Measurements from ENCODE around the gene KRT6B. TPM values are rescaled to one million over a fixed set of nuclear protein-coding genes. Genes with fewer than 3 reads are reported as not detected.

The KRT6B gene
- total and polyA plus RNA-seq, 2 of the 8 experiments (the other 6 are each of a cell fraction or from before 2014, with no cell fraction given), result not detected

DNA sequence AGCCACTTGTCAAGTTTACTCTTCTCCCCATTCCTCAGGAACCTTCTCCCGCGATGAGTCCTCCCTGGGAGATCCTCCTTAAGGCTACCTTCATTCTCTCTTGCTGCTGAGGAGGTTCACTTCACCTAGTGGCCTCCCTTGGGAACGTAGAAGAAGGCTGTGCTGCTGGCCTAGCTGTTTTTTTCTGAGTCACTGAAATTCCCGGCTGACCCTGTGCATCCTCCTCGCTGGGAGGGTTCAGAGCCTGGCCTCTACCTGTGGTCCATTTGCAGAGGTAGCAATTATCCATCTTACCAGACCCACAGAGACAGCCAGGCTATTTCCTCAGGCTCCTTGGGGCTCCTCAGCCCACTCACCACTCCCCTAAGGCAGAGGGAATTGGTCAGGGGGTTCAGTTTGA is 50.4 kb downstream of the KRT6B start:
- H3K27ac ChIP-seq (ENCODE audit: low read depth, low read length), result no peak overlapping the region
- H4K8ac ChIP-seq (ENCODE audit: extremely low read depth, insufficient read depth, low read length), result no peak overlapping the region
- TF ChIP-seq RXRA (IDR thresholded peaks at IDR 0.05; ENCODE audit: insufficient read depth, low read depth, low read length) (no peak), NRF1 (IDR thresholded peaks at IDR 0.05; ENCODE audit: low read depth, low read length) (no peak), CTBP2 (IDR thresholded peaks at IDR 0.05; ENCODE audit: borderline replicate concordance, insufficient read depth, insufficient read length, low read length) (no peak), RNF2 (IDR thresholded peaks at IDR 0.05; ENCODE audit: borderline replicate concordance, low read depth, low read length, missing control alignments, poor library complexity, severe bottlenecking) (no peak)
- H3K56ac ChIP-seq (replicated peaks; ENCODE audit: insufficient read length, low read depth, low read length), result no peak overlapping the region
- H3K4me3 ChIP-seq (ENCODE audit: extremely low read depth in 1 of 4, insufficient read depth in 2 of 4, low read depth in 3 of 4, low read length in 4 of 4), result no peak overlapping the region
- 78% methylated on average over 5 of the region's 5 CpGs; no CpG with 5 or more reads in 1 of the 2 experiments for WGBS, 2 experiments (ENCODE audit: extremely low coverage in 1 of 2, insufficient coverage in 1 of 2, insufficient read length in 1 of 2, insufficient replicate concordance in 2 of 2, low coverage in 1 of 2, low lambda C conversion rate in 2 of 2, missing lambda C conversion rate in 1 of 2)
- no peaks in the 10 kb centered on the region for H3K9me3 ChIP-seq (ENCODE audit: insufficient read depth in 2 of 2, low read depth in 1 of 2, low read length in 1 of 2)
- H2BK12ac ChIP-seq (ENCODE audit: low read depth, low read length), result no peak overlapping the region
- H2BK120ac ChIP-seq (replicated peaks; ENCODE audit: low read depth, low read length), result no peak overlapping the region
- no peaks in the 10 kb centered on the region for H3K79me1 ChIP-seq (ENCODE audit: low read depth, low read length)
- peaks cover 0 to 5% (median under 1%) of the 10 kb centered on the region in 4 experiments; a peak in 1 of 7 replicates for H3K4me1 ChIP-seq (replicated peaks in 1 of 4; ENCODE audit: control insufficient read depth in 3 of 4, insufficient read depth in 4 of 4, low read length in 3 of 4)
- no peak overlapping the region for H2AFZ ChIP-seq (ENCODE audit: low read length)
- H3K4me2 ChIP-seq (ENCODE audit: insufficient read depth in 1 of 2, low read depth in 2 of 2, low read length in 2 of 2), result no peak overlapping the region
- H3K36me3 ChIP-seq (ENCODE audit: control insufficient read depth in 2 of 4, insufficient read depth in 4 of 4, low read length in 3 of 4), result no peaks in the 10 kb centered on the region
- no peak overlapping the region for H2BK20ac ChIP-seq (ENCODE audit: low read length)
- POLR2A ChIA-PET (ENCODE audit: partially characterized antibody), result no interaction called here
- H3K79me2 ChIP-seq (ENCODE audit: control insufficient read depth in 1 of 2, insufficient read depth in 2 of 2, low read length in 2 of 2), result no peaks in the 10 kb centered on the region
- H4K20me1 ChIP-seq (replicated peaks in 1 of 2; ENCODE audit: control insufficient read depth in 1 of 2, insufficient read depth in 2 of 2, low read length in 2 of 2), result no peaks in the 10 kb centered on the region
- no peak overlapping the region for H3K23ac ChIP-seq (ENCODE audit: insufficient read length)
- CTCF ChIA-PET (ENCODE audit: partially characterized antibody), result interaction anchor here (0.5 to 3.1 kb wide), 20 partner anchors 11 to 771 kb away, joined by 3 to 15 read pairs (median 3); no protein-coding TSS in a partner anchor
- no peak overlapping the region for H3K4ac ChIP-seq (replicated peaks; ENCODE audit: insufficient read length, low read depth, low read length)
- no peak overlapping the region for H4K91ac ChIP-seq (replicated peaks; ENCODE audit: insufficient read length, low read length)
- H3K18ac ChIP-seq (ENCODE audit: extremely low read depth, low read length), result no peak overlapping the region
- H3K14ac ChIP-seq (ENCODE audit: insufficient read length), result no peak overlapping the region
- H2BK5ac ChIP-seq (ENCODE audit: low read depth, low read length), result no peak overlapping the region
- no peak overlapping the region for H2AK5ac ChIP-seq (ENCODE audit: low read depth, low read length)
- H3K23me2 ChIP-seq (ENCODE audit: low read depth, low read length), result peaks cover 3% of the 10 kb centered on the region; the same call in 1 of the 2 replicates
- no peak overlapping the region for H2BK15ac ChIP-seq (ENCODE audit: low read length)
- no peak overlapping the region for H4K5ac ChIP-seq (ENCODE audit: insufficient read length, low read depth, low read length)
- no peak for FAIRE-seq
- no peaks in the 10 kb centered on the region; a peak in 1 of 7 replicates for H3K27me3 ChIP-seq (replicated peaks in 1 of 4; ENCODE audit: control insufficient read depth in 3 of 4, extremely low read depth in 1 of 4, insufficient read depth in 3 of 4, low read length in 3 of 4)
- DNase-seq (ENCODE audit: low read depth in 1 of 2, low spot score in 2 of 2), result no peak
- H3K9ac ChIP-seq (replicated peaks in 1 of 4; ENCODE audit: extremely low read depth in 1 of 4, low read depth in 3 of 4, low read length in 3 of 4), result no peak overlapping the region
